ENCODE results near the gene PHACTR3.

The PHACTR3 gene

DNA sequence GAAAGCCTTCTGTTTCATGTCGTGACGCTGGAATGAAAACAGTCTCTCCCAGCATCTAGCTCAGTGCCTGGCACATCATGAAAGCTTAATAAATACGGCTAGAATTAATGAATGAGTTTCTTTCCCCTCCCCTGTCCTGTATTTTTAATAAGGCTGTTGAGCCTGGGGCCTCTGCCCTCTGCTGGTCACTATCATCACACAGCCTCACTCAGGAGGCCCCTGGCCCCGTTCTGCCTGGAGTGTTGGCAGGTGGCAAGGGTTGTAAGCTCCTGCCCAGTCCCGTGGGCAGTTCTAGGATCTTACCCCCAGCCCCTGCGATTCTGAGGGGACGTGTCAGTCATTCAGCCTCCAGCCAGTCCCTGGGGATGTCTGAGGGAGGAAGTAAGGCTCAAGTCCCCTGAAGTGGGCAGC, 41.4 kb downstream of the PHACTR3 start:
- Histone ChIP-seq H3K4me2 (ENCODE audit: low read length) (no peak overlapping the region), H3K4me3 (ENCODE audit: low read length) (no peak overlapping the region), H3K27me3 (ENCODE audit: control insufficient read depth, low read length) (no peaks in the 10 kb centered on the region), H3F3A (ENCODE audit: control insufficient read depth, insufficient read depth) (no peaks in the 10 kb centered on the region), H3K9me3 (ENCODE audit: control insufficient read depth, insufficient read depth, low read length) (no peaks in the 10 kb centered on the region), H3K36me3 (ENCODE audit: control insufficient read depth, low read length) (no peaks in the 10 kb centered on the region), H4K20me1 (ENCODE audit: control insufficient read depth, insufficient read depth, low read depth, low read length) (no peaks in the 10 kb centered on the region), H3K79me2 (ENCODE audit: control insufficient read depth, low read length) (no peaks in the 10 kb centered on the region), H3K27ac (ENCODE audit: low read depth, low read length) (no peak overlapping the region), H3K9me2 (replicated peaks; ENCODE audit: control insufficient read depth, low read length) (no peaks in the 10 kb centered on the region), H3K4me1 (ENCODE audit: control insufficient read depth, low read length) (no peaks in the 10 kb centered on the region)
- TF ChIP-seq EZH2phosphoT487 (IDR thresholded peaks at IDR 0.05; ENCODE audit: borderline replicate concordance, low read length) = no peak
- TF ChIP-seq, protein P1, sequence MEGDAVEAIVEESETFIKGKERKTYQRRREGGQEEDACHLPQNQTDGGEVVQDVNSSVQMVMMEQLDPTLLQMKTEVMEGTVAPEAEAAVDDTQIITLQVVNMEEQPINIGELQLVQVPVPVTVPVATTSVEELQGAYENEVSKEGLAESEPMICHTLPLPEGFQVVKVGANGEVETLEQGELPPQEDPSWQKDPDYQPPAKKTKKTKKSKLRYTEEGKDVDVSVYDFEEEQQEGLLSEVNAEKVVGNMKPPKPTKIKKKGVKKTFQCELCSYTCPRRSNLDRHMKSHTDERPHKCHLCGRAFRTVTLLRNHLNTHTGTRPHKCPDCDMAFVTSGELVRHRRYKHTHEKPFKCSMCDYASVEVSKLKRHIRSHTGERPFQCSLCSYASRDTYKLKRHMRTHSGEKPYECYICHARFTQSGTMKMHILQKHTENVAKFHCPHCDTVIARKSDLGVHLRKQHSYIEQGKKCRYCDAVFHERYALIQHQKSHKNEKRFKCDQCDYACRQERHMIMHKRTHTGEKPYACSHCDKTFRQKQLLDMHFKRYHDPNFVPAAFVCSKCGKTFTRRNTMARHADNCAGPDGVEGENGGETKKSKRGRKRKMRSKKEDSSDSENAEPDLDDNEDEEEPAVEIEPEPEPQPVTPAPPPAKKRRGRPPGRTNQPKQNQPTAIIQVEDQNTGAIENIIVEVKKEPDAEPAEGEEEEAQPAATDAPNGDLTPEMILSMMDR (IDR thresholded peaks at IDR 0.05; ENCODE audit: low read depth, low read length, poor library complexity, severe bottlenecking) = no peak

DNA sequence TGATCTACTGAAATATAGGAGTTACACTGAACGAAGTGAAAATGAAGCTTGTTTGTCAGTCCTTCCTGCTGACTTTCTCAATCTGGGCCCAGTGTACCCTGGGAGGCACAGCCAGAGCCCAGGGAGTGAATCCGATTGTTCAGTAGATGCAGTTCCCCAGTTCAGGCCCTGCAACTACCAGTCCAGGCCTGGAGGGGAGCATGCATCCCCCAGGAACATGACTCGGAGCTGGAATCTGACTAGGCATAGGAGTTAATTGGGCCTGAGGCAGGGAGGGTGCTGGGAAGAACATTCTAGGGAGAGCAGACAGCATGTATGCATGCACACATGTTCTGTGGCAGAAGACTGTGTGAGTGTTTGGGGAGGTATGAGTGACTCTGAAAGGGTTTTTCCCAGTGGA, 42.1 kb downstream of the PHACTR3 start:
- Histone ChIP-seq H3F3A (ENCODE audit: control insufficient read depth, insufficient read depth) (no peaks in the 10 kb centered on the region), H3K4me1 (ENCODE audit: control insufficient read depth, low read length) (no peaks in the 10 kb centered on the region), H3K9me3 (ENCODE audit: control insufficient read depth, insufficient read depth, low read length) (no peaks in the 10 kb centered on the region), H3K4me2 (ENCODE audit: low read length) (no peak overlapping the region), H3K9me2 (replicated peaks; ENCODE audit: control insufficient read depth, low read length) (no peaks in the 10 kb centered on the region), H3K79me2 (ENCODE audit: control insufficient read depth, low read length) (no peaks in the 10 kb centered on the region), H4K20me1 (ENCODE audit: control insufficient read depth, insufficient read depth, low read depth, low read length) (no peaks in the 10 kb centered on the region), H3K27me3 (ENCODE audit: control insufficient read depth, low read length) (no peaks in the 10 kb centered on the region), H3K4me3 (ENCODE audit: low read length) (no peak overlapping the region), H3K36me3 (ENCODE audit: control insufficient read depth, low read length) (no peaks in the 10 kb centered on the region), H3K27ac (ENCODE audit: low read depth, low read length) (no peak overlapping the region)
- TF ChIP-seq, protein P1 (IDR thresholded peaks at IDR 0.05; ENCODE audit: low read depth, low read length, poor library complexity, severe bottlenecking) = no peak
- TF ChIP-seq EZH2phosphoT487 (IDR thresholded peaks at IDR 0.05; ENCODE audit: borderline replicate concordance, low read length) = no peak

DNA sequence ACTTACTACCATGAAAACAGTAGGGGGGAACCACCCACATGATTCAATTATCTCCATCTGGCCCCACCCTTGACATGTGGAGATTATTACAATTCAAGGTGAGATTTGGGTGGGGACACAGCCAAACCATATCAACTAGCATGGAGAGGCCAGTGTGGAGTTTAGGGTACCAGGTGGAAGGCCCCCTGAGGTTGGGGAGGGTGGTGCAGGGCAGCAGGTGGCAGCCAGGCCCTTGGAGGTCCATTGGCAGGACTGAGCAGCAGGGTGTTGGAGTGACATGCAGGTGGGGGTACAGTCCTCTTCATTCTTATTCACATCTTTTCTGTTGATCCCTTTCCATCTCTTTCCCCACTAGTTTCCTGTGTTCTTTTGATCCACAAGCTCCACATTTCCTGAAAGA, 42.9 kb downstream of the PHACTR3 start:
- no peak for TF ChIP-seq EZH2phosphoT487 (IDR thresholded peaks at IDR 0.05; ENCODE audit: borderline replicate concordance, low read length)
- TF ChIP-seq, protein P1 (IDR thresholded peaks at IDR 0.05; ENCODE audit: low read depth, low read length, poor library complexity, severe bottlenecking) = no peak
- no peaks in the 10 kb centered on the region for H3K9me3 ChIP-seq (ENCODE audit: control insufficient read depth, insufficient read depth, low read length)
- H3K4me2 ChIP-seq (ENCODE audit: low read length) = no peak overlapping the region
- H3K36me3 ChIP-seq (ENCODE audit: control insufficient read depth, low read length) = no peaks in the 10 kb centered on the region
- H3F3A ChIP-seq (ENCODE audit: control insufficient read depth, insufficient read depth) = no peaks in the 10 kb centered on the region
- H3K4me1 ChIP-seq (ENCODE audit: control insufficient read depth, low read length) = no peaks in the 10 kb centered on the region
- no peak overlapping the region for H3K27ac ChIP-seq (ENCODE audit: low read depth, low read length)
- H3K4me3 ChIP-seq (ENCODE audit: low read length) = no peak overlapping the region
- H3K79me2 ChIP-seq (ENCODE audit: control insufficient read depth, low read length) = no peaks in the 10 kb centered on the region
- no peaks in the 10 kb centered on the region for H3K27me3 ChIP-seq (ENCODE audit: control insufficient read depth, low read length)
- H4K20me1 ChIP-seq (ENCODE audit: control insufficient read depth, insufficient read depth, low read depth, low read length) = no peaks in the 10 kb centered on the region
- no peaks in the 10 kb centered on the region for H3K9me2 ChIP-seq (replicated peaks; ENCODE audit: control insufficient read depth, low read length)
